Neural cell (in vitro differentiated cells): Measurements from ENCODE around the gene GLRX.

Experiments used
- CTCF ChIP-seq: fragments of 450-650 bp; IDR thresholded peaks from 2 replicates; pipeline ENCODE4 v1.5.1; 2014; ENCODE audit warnings: antibody characterized with exemption, mild to moderate bottlenecking, moderate library complexity; ENCODE audit not compliant: poor library complexity, severe bottlenecking
- EZH2 ChIP-seq: fragments of 200-600, 300-800 bp; shearing (Covaris generic), sonication (generic); IDR thresholded peaks from 2 replicates; pipeline ENCODE4 v1.6.1; 2014; ENCODE audit warnings: antibody characterized with exemption, low read length, borderline replicate concordance, mild to moderate bottlenecking; ENCODE audit not compliant: insufficient read depth, poor library complexity, severe bottlenecking
- POLR2AphosphoS5 ChIP-seq: IDR thresholded peaks from 2 replicates; pipeline ENCODE4 v1.6.1; 2012
- RAD21 ChIP-seq: fragments of 450-650 bp; conservative IDR thresholded peaks from 2 replicates; pipeline ENCODE4 v1.6.1; 2014; ENCODE audit warnings: antibody characterized with exemption, mild to moderate bottlenecking, moderate library complexity
- SMC3 ChIP-seq: fragments of 450-650 bp; conservative IDR thresholded peaks from 2 replicates; pipeline ENCODE4 v1.6.1; 2014; ENCODE audit warnings: antibody characterized with exemption, mild to moderate bottlenecking, moderate library complexity; ENCODE audit not compliant: poor library complexity
- TF ChIP-seq, protein P1 (sequence below): IDR thresholded peaks from 2 replicates; pipeline ENCODE4 v1.6.1; 2012; ENCODE audit warnings: borderline replicate concordance

DNA sequence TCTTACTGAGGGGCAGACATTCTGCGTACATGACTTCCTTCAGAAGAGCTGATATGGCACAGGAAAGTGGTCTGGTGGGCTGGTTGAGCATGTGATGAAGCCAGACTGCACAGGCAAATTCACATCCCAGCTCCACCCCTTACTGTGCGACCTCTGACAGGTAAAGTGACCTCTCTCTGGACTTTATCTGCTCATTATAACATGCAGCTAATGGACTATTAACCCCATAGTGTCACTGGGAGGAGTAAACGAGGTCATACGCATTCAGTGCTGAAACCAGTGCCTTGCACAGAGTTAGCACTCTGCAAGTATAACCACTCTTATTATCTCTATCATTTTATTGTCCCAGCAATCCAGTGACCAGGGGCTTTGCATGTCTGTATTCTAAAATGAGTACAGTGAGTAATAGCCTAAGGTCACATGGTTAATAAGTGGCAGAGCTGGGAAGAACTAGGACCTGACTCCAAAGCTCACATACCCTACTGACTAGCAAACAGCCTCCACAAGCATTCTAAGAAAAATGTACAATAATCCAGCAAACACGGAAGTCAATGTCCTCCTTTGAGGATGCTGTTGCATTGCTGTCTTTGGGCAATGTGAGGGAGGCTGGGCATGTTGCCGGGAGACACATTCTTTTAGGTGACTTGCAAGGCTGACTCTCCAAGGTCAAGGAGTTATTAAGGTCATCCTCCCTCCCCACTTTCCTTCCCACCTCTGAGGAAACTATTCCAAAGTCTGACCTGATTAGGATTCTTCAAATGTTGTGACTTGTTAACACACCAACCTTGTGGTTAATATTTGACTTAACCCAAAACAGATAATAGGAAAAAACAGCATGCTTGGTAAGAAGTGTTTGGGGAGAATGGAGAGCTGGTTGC lies 19.0 kb downstream of the GLRX start:
- TF ChIP-seq CTCF (no peak), SMC3 (no peak), POLR2AphosphoS5 (no peak), EZH2 (no peak), RAD21 (no peak)
- TF ChIP-seq, protein P1, sequence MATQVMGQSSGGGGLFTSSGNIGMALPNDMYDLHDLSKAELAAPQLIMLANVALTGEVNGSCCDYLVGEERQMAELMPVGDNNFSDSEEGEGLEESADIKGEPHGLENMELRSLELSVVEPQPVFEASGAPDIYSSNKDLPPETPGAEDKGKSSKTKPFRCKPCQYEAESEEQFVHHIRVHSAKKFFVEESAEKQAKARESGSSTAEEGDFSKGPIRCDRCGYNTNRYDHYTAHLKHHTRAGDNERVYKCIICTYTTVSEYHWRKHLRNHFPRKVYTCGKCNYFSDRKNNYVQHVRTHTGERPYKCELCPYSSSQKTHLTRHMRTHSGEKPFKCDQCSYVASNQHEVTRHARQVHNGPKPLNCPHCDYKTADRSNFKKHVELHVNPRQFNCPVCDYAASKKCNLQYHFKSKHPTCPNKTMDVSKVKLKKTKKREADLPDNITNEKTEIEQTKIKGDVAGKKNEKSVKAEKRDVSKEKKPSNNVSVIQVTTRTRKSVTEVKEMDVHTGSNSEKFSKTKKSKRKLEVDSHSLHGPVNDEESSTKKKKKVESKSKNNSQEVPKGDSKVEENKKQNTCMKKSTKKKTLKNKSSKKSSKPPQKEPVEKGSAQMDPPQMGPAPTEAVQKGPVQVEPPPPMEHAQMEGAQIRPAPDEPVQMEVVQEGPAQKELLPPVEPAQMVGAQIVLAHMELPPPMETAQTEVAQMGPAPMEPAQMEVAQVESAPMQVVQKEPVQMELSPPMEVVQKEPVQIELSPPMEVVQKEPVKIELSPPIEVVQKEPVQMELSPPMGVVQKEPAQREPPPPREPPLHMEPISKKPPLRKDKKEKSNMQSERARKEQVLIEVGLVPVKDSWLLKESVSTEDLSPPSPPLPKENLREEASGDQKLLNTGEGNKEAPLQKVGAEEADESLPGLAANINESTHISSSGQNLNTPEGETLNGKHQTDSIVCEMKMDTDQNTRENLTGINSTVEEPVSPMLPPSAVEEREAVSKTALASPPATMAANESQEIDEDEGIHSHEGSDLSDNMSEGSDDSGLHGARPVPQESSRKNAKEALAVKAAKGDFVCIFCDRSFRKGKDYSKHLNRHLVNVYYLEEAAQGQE: no peak
